Renal pelvis (tissue), 12 donors: Measurements from ENCODE around the gene KLHL13. TPM values are rescaled to one million over a fixed set of nuclear protein-coding genes. Genes with fewer than 3 reads are reported as not detected.
"Not testable (repeated sequence)": the region's sequence is repeated elsewhere in the genome, so short reads cannot be mapped to it uniquely, and the experiment has no call there.

Source experiments
- DNase-seq: peaks from one replicate; pipeline ENCODE4 v3.0.0-alpha.2; 2013
- long read RNA-seq, 16 experiments: transcript quantifications; one replicate each; lab custom pipeline, GENCODE V29; 2026
- polyA plus RNA-seq, 3 donors: library from polyadenylated mRNA; unstranded; fragments of 120-200 nt; gene quantifications; one replicate each; pipeline ENCODE4 v1.2.1, GENCODE V29; 2013; ENCODE audit not compliant: insufficient read length in 3 of 3

KLHL13 gene, protein sequence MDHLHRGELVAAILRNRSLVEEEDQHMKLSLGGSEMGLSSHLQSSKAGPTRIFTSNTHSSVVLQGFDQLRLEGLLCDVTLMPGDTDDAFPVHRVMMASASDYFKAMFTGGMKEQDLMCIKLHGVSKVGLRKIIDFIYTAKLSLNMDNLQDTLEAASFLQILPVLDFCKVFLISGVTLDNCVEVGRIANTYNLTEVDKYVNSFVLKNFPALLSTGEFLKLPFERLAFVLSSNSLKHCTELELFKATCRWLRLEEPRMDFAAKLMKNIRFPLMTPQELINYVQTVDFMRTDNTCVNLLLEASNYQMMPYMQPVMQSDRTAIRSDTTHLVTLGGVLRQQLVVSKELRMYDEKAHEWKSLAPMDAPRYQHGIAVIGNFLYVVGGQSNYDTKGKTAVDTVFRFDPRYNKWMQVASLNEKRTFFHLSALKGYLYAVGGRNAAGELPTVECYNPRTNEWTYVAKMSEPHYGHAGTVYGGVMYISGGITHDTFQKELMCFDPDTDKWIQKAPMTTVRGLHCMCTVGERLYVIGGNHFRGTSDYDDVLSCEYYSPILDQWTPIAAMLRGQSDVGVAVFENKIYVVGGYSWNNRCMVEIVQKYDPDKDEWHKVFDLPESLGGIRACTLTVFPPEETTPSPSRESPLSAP
- 10 to 100 TPM; 72.1 to 74.1 (median 73.1) TPM for polyA plus RNA-seq
- long read RNA-seq, donor 1, transcript KLHL13-204 (7 exons, 3,256 nt), result major isoform, 19 of 37 reads
- long read RNA-seq, donor 1, partial matches to known transcripts, result 15 of 37 reads
- long read RNA-seq, donor 1, other reads (novel, unspliced or antisense), result 0 of 37 reads
- long read RNA-seq, donor 2, transcript KLHL13-204 (7 exons, 3,256 nt), result major isoform, 11 of 21 reads
- long read RNA-seq, donor 2, partial matches to known transcripts, result 8 of 21 reads
- long read RNA-seq, donor 2, other reads (novel, unspliced or antisense), result 0 of 21 reads
- long read RNA-seq, donor 3, transcript KLHL13-207 (8 exons, 3,396 nt), result minor isoform, 6 of 45 reads
- long read RNA-seq, donor 3, transcript KLHL13-204 (7 exons, 3,256 nt), result major isoform, 17 of 45 reads
- long read RNA-seq, donor 3, partial matches to known transcripts, result 20 of 45 reads
- long read RNA-seq, donor 3, other reads (novel, unspliced or antisense), result 0 of 45 reads
- long read RNA-seq, donor 4, transcript KLHL13-204 (7 exons, 3,256 nt), result major isoform, 7 of 38 reads
- long read RNA-seq, donor 4, partial matches to known transcripts, result 29 of 38 reads
- long read RNA-seq, donor 4, other reads (novel, unspliced or antisense), result 0 of 38 reads
- long read RNA-seq, donor 5, transcript KLHL13-204 (7 exons, 3,256 nt), result major isoform, 10 of 16 reads
- long read RNA-seq, donor 5, partial matches to known transcripts, result 0 of 16 reads
- long read RNA-seq, donor 5, other reads (novel, unspliced or antisense), result 0 of 16 reads
- long read RNA-seq, donor 6, transcript KLHL13-204 (7 exons, 3,256 nt), result major isoform, 14 of 21 reads
- long read RNA-seq, donor 6, partial matches to known transcripts, result 6 of 21 reads
- long read RNA-seq, donor 6, other reads (novel, unspliced or antisense), result 0 of 21 reads
- long read RNA-seq, donor 7, transcript KLHL13-204 (7 exons, 3,256 nt), result major isoform, 23 of 39 reads
- long read RNA-seq, donor 7, partial matches to known transcripts, result 15 of 39 reads
- long read RNA-seq, donor 7, other reads (novel, unspliced or antisense), result 0 of 39 reads
- long read RNA-seq, donor 8, partial matches to known transcripts, result 0 of 3 reads
- long read RNA-seq, donor 8, other reads (novel, unspliced or antisense), result 0 of 3 reads
- long read RNA-seq, donor 9, full-length matches to known transcripts, result 20 of 38 reads
- long read RNA-seq, donor 9, partial matches to known transcripts, result 18 of 38 reads
- long read RNA-seq, donor 9, other reads (novel, unspliced or antisense), result 0 of 38 reads
- long read RNA-seq, donor 10, transcript KLHL13-204 (7 exons, 3,256 nt), result major isoform, 13 of 25 reads
- long read RNA-seq, donor 10, partial matches to known transcripts, result 8 of 25 reads
- long read RNA-seq, donor 10, other reads (novel, unspliced or antisense), result 0 of 25 reads
- long read RNA-seq, donor 11, transcript KLHL13-204 (7 exons, 3,256 nt), result major isoform, 5 of 13 reads
- long read RNA-seq, donor 11, partial matches to known transcripts, result 5 of 13 reads
- long read RNA-seq, donor 11, other reads (novel, unspliced or antisense), result 0 of 13 reads
- long read RNA-seq, donor 12, transcript KLHL13-204 (7 exons, 3,256 nt), result major isoform, 17 of 34 reads
- long read RNA-seq, donor 12, partial matches to known transcripts, result 15 of 34 reads
- long read RNA-seq, donor 12, other reads (novel, unspliced or antisense), result 0 of 34 reads
- long read RNA-seq, donor 13, full-length matches to known transcripts, result 10 of 10 reads
- long read RNA-seq, donor 13, partial matches to known transcripts, result 0 of 10 reads
- long read RNA-seq, donor 13, other reads (novel, unspliced or antisense), result 0 of 10 reads
- long read RNA-seq, donor 14, full-length matches to known transcripts, result 45 of 69 reads
- long read RNA-seq, donor 14, partial matches to known transcripts, result 24 of 69 reads
- long read RNA-seq, donor 14, other reads (novel, unspliced or antisense), result 0 of 69 reads
- long read RNA-seq, donor 15, transcript KLHL13-204 (7 exons, 3,256 nt), result major isoform, 15 of 17 reads
- long read RNA-seq, donor 15, partial matches to known transcripts, result 0 of 17 reads
- long read RNA-seq, donor 15, other reads (novel, unspliced or antisense), result 0 of 17 reads
- long read RNA-seq, donor 16, transcript KLHL13-204 (7 exons, 3,256 nt), result major isoform, 22 of 42 reads
- long read RNA-seq, donor 16, partial matches to known transcripts, result 18 of 42 reads
- long read RNA-seq, donor 16, other reads (novel, unspliced or antisense), result 0 of 42 reads

DNA sequence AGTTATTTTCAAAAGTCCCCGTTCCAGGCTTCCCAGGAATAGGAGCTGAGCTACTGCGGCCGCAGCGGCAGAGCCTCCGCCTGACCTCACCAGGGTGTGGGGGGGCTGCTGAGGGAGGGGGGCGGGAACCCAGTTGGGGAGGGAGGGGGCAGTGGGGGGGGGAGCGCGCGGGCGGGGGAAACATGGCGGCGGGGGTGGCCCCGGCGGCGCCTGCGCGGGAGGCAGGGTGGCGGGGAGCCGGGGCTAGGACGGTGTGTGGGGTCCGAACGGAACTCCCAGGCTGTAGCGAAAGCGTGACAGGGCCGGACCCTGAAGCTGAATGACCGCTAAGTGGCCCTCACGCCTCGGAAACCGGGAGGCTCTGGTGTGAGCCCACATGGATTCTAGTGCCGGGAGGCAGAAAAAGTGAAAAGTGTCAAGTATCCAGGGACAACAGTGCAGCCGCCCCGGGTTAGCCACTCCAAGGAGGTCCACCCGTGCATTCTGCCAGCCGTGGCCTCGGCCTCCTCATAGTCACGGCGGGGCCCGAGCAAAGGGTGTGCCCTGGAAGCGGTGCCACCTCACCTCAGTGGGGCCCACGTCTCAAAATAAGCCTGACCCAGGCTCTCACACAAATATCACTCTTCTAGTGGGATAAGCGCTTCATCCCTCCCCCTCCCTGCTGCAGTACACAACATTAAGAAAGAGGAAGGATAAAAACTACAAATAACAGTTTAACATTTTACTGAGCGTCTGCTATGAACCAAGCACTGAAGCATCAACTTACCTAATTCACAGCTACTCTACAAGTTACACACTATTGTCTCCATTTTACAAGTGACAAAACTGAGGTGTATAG is at the start of gene KLHL13:
Gene KLHL13, minus strand, starts transcription at position 98 of the 838 bp plus-strand sequence. CDS start 88,337 bp downstream, outside the sequence.
- peak; percentile 47 for DNase-seq

DNA sequence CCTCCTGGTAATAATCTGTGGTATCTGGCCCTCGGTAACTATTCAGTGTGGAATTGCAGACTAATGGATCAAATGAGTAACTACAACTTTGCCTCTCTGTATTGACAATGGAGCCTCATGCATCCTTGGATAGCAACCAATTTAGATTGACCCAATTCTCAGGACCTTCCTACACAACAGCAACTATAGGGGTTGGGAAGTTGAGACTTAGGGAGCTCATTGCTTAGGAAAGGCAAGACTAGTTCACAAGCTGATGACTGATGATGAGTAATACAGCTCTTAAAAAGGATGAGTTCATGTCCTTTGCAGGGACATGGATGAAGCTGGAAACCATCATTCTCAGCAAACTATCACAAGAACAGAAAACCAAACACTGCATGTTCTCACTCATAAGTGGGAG is 47.5 kb upstream of the KLHL13 start:
- no peak for DNase-seq

DNA sequence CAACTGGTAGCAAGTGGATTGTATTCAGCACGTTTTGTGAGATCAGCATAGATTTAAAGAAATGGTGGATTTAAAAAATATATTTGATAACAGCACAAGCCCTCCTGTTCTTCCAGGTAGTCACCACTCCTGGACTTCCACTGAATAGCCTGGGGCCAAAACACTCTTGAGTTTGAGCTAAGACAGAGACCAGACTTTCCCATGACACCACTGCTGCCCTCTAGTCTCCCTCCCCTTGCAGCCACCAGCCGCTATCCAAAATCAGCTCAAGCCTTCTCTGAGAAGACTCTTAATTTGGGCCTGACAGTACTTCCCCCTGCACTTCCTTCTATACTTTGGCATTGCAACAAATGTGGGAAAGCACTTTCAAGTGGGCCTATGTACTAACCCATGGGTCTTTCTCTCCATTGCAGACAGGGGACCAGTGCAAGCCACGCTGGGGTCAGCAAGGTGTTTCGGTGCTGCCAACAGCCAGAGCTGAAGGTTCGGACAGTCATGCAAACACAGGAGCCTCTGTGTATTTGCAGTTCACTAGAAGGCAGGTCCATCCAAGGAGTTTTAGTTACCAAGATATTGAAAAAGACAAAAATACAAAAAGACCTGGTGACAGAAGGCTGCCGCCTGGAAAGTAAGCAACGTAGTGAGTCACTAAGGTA is 40.5 kb upstream of the KLHL13 start:
- DNase-seq, result no peak

DNA sequence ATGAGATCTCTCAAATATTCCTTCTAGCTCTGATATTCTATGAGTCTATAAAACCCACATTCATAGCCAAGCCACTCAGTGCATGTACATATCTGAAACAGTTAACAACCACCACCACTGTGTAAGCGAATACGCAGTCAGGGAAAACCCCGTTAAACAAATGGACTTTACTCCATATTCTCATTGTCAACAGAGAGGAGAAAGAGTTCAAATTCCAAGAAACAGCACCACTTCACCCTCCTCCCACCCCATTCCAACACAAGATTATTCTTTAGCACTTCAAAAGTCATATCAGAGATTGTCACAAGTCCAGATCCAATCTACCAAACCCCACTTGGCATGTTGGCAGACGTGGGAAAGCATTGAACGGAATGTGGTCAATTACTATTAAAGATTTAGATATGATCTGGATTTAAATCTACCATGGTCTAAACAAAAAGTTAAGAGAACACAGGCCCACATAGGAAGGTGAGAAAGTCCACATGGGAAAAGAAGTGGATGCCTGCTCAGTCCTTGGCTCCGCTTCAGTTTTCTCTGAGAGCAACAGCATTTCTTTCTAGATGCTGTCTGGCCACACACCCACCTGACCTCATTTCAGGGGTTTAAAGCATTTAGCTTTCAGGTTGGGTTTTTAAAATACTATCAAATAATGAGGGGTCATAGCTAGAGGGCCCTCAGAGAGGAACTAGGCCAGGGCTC is 39.8 kb upstream of the KLHL13 start:
- DNase-seq, result no peak

DNA sequence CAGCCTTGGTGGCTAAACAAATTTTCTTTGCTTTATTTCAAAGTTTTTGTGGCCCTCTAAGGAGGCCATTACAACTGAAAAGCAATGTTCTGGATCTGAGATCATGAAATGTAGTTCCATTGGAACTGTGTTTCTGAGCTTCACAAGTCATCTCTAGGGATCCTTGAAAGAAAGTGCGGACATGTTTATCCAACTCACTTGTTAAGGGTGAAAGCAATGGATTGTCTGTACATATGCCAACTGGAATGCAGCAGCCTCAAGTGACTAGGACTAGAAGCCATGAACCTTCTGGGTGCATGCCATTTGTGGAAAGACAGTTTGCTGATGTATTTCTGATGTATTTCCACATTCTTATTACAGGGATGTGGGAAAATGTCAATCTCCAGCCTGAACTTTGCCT is 36.7 kb upstream of the KLHL13 start:
- DNase-seq, result no peak

DNA sequence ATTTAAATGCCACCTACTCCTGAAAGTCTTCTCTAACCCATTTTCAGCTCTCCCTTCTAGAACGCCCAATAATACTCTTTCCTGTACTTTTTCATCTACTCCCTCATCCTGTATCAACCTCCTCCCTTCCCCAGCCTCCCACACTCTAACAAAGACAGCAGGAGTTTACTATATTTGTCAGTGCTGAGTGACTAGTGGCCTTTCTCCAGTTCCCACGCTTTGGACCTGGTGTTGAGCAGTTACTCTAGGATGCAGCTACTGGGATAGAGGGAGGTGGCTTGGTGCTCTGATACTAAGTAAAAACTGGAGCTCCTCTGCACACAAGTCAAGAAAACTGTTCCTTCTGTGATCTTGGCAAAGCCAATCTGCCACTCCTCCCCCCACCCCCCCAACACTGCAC is 36.1 kb upstream of the KLHL13 start:
- no peak for DNase-seq

DNA sequence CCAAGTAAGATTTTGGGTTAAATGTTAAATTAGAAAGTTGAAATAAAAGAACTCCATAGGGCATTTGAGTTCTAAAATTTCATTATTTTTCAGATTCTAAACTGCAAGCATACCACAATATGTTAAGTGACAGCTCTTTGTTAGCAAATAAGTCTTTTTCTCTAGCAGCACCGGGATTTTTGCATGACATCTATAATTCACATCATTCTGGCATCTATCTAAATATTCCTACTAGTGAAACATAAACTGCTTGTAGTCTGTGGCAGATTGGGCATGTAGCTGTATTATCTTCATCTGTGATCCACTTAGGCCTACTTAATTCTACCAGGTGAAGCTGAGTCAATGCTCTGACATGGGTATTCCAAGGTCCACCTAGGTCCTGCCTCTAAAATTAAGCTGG is 32.1 kb upstream of the KLHL13 start:
- DNase-seq, result no peak

DNA sequence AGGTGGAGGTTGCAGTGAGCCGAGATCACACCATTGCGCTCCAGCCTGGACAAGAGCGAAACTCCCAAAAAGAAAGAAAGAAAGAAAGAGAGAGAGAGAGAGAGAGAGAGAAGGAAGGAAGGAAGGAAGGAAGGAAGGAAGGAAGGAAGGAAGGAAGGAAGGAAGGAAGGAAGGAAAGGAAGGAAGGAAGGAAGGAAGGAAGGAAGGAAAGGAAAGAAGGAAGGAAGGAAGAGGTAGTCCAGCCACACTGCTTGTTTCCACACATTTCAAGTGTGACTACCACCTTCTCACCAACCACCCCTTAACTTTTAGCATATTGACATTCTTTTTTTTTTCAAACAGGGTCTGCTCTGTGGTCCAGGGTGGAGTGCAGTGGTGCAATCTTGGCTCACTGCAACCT is 31.2 kb upstream of the KLHL13 start:
- DNase-seq, result not testable (repeated sequence)

DNA sequence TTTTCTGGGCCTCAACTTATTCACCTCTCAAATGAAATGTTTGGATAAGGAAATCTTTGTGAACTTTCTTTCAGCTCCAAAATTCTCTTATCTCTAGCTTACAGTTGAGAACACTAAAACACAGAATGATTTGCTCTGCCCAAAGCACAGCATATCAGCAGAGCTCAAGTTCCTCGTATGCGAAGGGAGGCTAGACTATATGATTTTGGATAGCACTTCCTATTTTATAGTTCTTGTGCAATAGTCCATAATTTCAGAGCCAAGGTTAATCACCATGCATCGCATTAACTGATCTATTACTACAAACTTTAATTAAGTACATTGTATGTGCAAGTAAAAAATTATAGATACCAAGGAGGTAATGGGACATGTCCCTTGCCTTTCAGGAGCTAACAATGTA is 27.0 kb upstream of the KLHL13 start:
- DNase-seq, result no peak

DNA sequence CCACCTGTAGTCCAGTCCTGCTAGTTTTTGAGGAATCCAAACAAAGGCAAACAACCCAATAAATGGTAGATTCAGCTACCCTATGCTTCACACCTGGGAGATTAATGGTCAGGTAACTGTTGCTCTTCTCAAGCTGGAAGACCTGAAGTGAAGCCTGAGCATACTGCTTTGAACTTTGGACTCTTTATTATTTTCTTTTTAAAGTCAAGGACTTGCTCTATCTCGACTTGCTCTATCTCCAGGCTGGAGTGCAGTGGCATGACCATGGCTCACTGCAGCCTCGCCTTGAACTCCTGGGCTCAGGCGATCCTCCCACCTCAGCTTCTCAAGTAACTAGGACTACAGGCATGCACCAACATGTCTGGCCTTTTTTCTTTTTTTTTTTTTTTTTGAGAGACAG is 14.7 kb upstream of the KLHL13 start:
- DNase-seq, result no peak

DNA sequence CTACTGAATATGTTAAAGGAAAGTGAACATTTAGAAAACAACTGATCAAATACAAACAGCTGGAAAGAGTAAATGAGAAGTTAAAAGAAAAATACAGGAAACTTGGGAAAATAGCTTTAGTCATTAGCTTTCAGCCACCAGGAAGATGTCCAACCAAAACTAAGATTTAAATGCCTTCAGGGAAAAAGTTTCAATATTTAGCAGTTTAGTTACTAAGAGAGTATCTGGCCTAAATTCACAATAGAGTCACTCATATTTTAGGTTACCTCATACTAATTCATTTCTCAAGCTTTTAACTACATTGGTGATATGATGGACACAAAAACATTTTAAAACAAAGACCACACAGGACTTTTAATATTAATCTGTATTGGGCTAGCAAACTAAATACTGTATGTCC is 13.1 kb upstream of the KLHL13 start:
- no peak for DNase-seq

DNA sequence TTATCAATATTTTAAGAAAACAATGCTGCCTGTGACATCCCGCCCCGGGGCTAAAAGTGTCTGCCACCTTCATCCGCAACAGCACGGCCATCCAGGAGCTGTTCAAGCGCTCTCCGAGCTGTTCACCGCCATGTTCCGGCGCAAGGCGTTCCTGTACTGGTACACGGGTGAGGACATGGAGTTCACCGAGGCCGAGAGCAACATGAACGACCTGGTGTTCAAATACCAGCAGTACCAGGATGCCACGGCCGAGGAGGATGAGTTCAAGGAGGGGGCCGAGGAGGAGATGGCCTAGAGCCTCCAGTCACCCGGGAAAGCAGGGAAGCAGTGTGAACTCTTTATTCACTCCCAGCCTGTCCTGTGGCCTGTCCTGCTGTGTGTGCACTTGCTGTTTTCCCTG is 12.1 kb upstream of the KLHL13 start:
- no peak for DNase-seq

DNA sequence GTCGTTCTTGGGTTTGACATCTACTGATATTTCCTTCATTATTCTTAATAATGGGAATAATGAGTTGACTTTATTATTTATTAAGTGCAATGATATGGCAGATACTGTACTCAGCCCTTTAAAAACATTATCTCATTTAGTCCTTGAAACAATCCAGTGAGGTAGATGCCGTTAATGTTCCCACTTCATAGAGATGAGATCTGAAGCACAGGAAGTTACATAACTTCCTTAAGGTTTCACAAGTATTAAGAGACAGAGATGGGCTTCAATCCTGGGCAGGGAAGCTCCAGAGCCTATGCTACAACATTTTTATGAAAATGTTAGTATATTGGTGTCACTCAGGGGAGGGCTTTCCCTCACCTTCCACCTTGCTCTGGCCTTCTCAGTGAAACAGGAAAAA is 9.7 kb upstream of the KLHL13 start:
- no peak for DNase-seq

DNA sequence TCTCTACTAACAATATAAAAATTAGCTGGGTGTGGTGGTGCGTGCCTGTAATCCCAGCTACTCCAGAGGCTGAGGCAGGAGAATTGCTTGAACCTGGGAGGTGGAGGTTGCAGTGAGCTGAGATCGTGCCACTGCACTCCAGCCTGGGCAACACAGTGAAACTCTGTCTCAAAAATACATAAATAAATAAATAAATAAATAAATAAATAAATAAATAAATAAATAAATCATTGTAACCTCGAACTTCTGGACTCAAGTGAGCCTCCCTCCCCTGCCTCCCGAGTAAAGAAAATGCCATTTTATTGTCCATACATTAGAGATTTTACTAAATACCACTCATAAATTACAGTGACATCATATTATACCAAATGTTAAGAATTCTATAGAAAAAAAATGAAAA is 7.6 kb upstream of the KLHL13 start:
- DNase-seq, result not testable (repeated sequence)

DNA sequence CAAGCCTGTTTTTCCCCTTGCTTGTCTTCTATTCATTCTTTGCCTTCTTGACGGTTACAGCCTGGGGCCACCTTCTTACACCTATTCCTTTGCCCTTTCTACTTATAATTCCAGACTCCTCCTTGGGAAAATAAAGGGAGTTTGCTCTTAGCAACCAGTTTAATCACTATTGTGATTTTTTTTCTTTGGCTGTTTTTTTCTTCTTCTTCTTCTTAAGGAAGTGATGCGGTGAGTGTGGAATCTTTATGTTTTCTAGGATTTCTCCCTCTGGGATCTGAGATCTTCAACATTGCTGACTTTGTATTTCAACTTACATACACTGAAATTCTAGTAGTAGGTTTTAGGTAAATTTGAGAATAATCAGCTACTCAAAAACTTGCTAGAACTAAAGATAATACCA is 1.1 kb upstream of the KLHL13 start:
- DNase-seq, result no peak

DNA sequence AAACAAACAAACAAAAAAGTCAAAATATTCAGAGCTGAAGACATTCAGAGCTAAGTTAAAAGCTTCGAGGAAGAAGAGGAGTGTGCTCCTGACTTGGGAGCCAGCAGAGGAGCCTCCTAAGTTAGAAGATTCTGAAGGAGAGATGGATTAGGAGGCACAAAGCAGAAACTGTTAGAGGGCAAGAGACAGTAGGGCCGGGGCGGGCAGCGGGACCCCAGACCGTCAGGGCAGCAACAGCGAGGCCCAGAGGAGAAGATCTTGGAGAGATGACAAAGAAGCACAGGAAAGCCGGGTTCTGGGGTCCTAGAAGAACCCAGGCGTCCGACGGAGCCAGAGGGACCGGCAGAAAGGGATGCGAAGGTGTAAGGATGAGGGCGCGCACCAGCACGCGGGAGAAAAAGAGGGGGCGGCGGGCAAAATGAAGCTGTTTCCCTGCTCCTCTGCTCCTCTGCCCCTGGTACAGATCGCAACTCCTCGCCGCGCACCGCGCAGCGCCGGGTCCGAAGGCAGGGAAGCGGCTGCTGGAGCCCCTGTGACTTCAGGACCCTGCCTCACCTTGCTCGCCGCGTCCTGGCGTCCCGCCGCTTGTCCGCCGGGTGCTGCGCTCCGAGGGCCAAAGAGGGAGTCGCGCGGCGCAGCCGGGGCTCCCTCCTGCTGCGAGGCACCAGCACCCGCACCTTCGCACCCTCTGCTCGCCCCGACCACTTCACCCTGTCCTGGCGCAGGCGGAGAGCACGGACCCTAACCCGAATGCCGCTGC is 477 bp downstream of the KLHL13 start:
- DNase-seq, result no peak
